Measurements from ENCODE around the gene SCFD2.
"Not testable (repeated sequence)": the region's sequence is repeated elsewhere in the genome, so short reads cannot be mapped to it uniquely, and the experiment has no call there.

The SCFD2 gene

DNA sequence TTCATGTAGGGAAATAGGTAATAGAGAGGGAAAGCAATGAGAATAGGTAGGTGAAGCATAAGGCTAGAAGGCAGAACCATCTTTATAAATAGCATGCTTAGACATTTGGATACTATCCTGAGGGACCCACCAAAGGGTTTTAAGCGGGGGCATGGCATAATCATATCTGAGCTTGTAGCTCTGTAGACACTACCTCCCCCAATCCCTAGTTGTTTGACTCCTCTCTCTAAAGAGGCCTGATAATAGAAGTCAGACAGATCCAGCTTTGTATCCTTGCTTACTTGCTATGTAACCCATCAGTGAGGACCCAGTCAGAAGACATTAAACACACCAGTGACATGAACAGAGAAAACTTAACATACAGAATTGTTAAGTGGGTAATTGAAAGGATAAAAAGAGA, 58.7 kb downstream of the SCFD2 start:
- CTCF ChIA-PET, result interaction anchor here (0.7 to 1.3 kb wide), 3 partner anchors 19 to 927 kb away, joined by 3 read pairs; no protein-coding TSS in a partner anchor
- POLR2A ChIA-PET, result no interaction called here

DNA sequence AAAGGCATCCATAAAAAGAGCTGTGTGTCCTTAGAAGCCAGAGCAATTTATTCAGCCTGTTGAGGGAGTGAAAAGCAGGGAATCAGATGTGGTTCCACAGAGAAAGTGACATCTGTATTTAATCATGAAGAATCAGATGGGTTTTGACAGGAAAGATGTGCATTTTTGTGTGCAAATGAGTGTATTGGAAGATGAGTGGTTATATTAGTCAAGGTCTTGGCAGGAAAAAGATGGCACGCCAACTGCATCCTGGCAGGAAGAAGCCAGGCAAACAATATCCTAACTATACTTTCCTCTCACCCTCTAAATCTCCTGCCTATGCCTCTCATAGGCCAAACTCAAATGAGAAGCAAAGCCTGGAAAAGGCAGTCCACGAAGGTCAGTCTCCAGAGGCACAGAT, 59.1 kb downstream of the SCFD2 start:
- POLR2A ChIA-PET, result no interaction called here
- Histone ChIP-seq H3K9me3 (ENCODE audit: control extremely low read depth in 1 of 5, control insufficient read depth in 4 of 5, insufficient read depth in 2 of 5, low read depth in 1 of 5, low read length in 4 of 5) (peaks cover 0 to 2% (median 0%) of the 10 kb centered on the region in 5 experiments), H3K27me3 (replicated peaks in 2 of 5; ENCODE audit: control insufficient read depth in 4 of 5, insufficient read depth in 5 of 5, low read length in 4 of 5) (no peaks in the 10 kb centered on the region), H3K27ac (ENCODE audit: insufficient read depth in 1 of 2, low read depth in 1 of 2, low read length in 2 of 2, poor library complexity in 1 of 2, severe bottlenecking in 2 of 2) (no peak overlapping the region), H3K36me3 (ENCODE audit: control insufficient read depth in 4 of 4, insufficient read depth in 4 of 4, low read length in 3 of 4) (peaks cover 2 to 6% (median 3%) of the 10 kb centered on the region in 4 experiments), H3K4me3 (ENCODE audit: control insufficient read depth in 1 of 7, extremely low read depth in 1 of 7, insufficient read depth in 4 of 7, low read depth in 2 of 7, low read length in 6 of 7) (no peak overlapping the region), H3K4me1 (ENCODE audit: control extremely low read depth in 1 of 4, control insufficient read depth in 4 of 4, insufficient read depth in 4 of 4, low read length in 3 of 4) (peaks cover 0 to 16% (median 9%) of the 10 kb centered on the region in 4 experiments)
- DNase-seq, result no peak
- WGBS (ENCODE audit: insufficient coverage), result 83% methylated on average over 1 of the region's 2 CpGs
- CTCF ChIA-PET, result interaction anchor here (1.3 kb wide), 1 partner anchor 19 kb away, joined by 3 read pairs; no protein-coding TSS in a partner anchor

More for the DNA sequence above, 58.7 kb downstream of the SCFD2 start:
- Histone ChIP-seq H3K27ac (ENCODE audit: insufficient read depth in 1 of 2, low read depth in 1 of 2, low read length in 2 of 2, poor library complexity in 1 of 2, severe bottlenecking in 2 of 2) (no peak overlapping the region), H3K4me3 (ENCODE audit: control insufficient read depth in 1 of 7, extremely low read depth in 1 of 7, insufficient read depth in 4 of 7, low read depth in 2 of 7, low read length in 6 of 7) (no peak overlapping the region), H3K4me1 (ENCODE audit: control extremely low read depth in 1 of 4, control insufficient read depth in 4 of 4, insufficient read depth in 4 of 4, low read length in 3 of 4) (peaks cover 0 to 16% (median 9%) of the 10 kb centered on the region in 4 experiments), H3K27me3 (replicated peaks in 2 of 5; ENCODE audit: control insufficient read depth in 4 of 5, insufficient read depth in 5 of 5, low read length in 4 of 5) (no peaks in the 10 kb centered on the region), H3K9me3 (ENCODE audit: control extremely low read depth in 1 of 5, control insufficient read depth in 4 of 5, insufficient read depth in 2 of 5, low read depth in 1 of 5, low read length in 4 of 5) (peaks cover 0 to 2% (median 0%) of the 10 kb centered on the region in 5 experiments), H3K36me3 (ENCODE audit: control insufficient read depth in 4 of 4, insufficient read depth in 4 of 4, low read length in 3 of 4) (peaks cover 2 to 8% (median 5%) of the 10 kb centered on the region in 4 experiments)
- no peak for DNase-seq
- 100% methylated on average over 1 of the region's 1 CpG for WGBS (ENCODE audit: insufficient coverage)

DNA sequence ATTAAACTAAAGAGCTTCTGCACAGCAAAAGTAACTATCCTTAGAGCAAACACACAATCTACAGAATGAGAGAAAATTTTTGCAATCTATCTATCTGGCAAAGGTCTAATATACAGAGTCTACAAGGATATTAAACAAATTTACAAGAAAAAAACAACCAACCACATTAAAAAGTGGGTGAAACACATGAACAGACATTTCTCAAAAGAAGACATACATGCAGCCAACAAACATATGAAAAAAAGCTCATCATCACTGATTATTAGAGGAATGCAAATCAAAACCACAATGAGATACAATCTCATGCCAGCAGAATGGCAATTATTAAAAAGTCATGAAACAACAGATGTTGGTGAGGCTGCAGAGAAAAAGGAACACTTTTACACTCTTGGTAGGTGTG, 73.7 kb downstream of the SCFD2 start:
- H3K4me1 ChIP-seq (ENCODE audit: control extremely low read depth in 1 of 4, control insufficient read depth in 4 of 4, insufficient read depth in 4 of 4, low read length in 3 of 4); POLR2A ChIA-PET; H3K27ac ChIP-seq (ENCODE audit: insufficient read depth in 1 of 2, low read depth in 1 of 2, low read length in 2 of 2, poor library complexity in 1 of 2, severe bottlenecking in 2 of 2); H3K36me3 ChIP-seq (ENCODE audit: control insufficient read depth in 4 of 4, insufficient read depth in 4 of 4, low read length in 3 of 4); DNase-seq; CTCF ChIA-PET; H3K4me3 ChIP-seq (ENCODE audit: control insufficient read depth in 1 of 7, extremely low read depth in 1 of 7, insufficient read depth in 4 of 7, low read depth in 2 of 7, low read length in 6 of 7); H3K27me3 ChIP-seq (replicated peaks in 2 of 5; ENCODE audit: control insufficient read depth in 4 of 5, insufficient read depth in 5 of 5, low read length in 4 of 5): not testable (repeated sequence)
- peaks cover 4 to 52% (median 8%) of the 10 kb centered on the region in 5 experiments for H3K9me3 ChIP-seq (ENCODE audit: control extremely low read depth in 1 of 5, control insufficient read depth in 4 of 5, insufficient read depth in 2 of 5, low read depth in 1 of 5, low read length in 4 of 5)

DNA sequence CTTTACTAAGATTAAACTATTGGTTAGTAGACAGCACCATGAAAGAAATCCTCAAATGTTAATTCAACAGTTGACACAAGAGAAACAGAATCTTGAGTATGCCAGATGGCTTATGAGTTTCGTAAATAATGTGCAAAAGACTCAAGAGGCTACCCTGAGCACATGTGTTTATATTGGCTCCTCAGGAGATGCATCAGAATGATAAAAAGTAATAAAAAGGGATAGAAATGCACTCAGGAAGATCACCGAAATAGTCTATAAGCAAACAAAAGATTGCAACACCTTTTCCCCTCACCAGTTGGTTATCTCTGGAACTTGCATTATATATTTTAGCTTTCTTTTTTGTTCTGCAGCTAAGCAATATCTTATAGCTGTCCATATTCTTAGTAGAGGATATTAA, 84.4 kb downstream of the SCFD2 start:
- no peaks in the 10 kb centered on the region for H3K4me1 ChIP-seq (ENCODE audit: control extremely low read depth in 1 of 4, control insufficient read depth in 4 of 4, insufficient read depth in 4 of 4, low read length in 3 of 4)
- H3K36me3 ChIP-seq (ENCODE audit: control insufficient read depth in 4 of 4, insufficient read depth in 4 of 4, low read length in 3 of 4), result peaks cover 0 to 3% (median 2%) of the 10 kb centered on the region in 4 experiments
- no peak overlapping the region for H3K4me3 ChIP-seq (ENCODE audit: control insufficient read depth in 1 of 7, extremely low read depth in 1 of 7, insufficient read depth in 4 of 7, low read depth in 2 of 7, low read length in 6 of 7)
- DNase-seq, result no peak
- no peak overlapping the region for H3K27ac ChIP-seq (ENCODE audit: insufficient read depth in 1 of 2, low read depth in 1 of 2, low read length in 2 of 2, poor library complexity in 1 of 2, severe bottlenecking in 2 of 2)
- WGBS (ENCODE audit: insufficient coverage), result 92% methylated on average over 1 of the region's 2 CpGs
- H3K27me3 ChIP-seq (replicated peaks in 2 of 5; ENCODE audit: control insufficient read depth in 4 of 5, insufficient read depth in 5 of 5, low read length in 4 of 5), result no peaks in the 10 kb centered on the region
- peaks cover 0 to 3% (median 0%) of the 10 kb centered on the region in 5 experiments for H3K9me3 ChIP-seq (ENCODE audit: control extremely low read depth in 1 of 5, control insufficient read depth in 4 of 5, insufficient read depth in 2 of 5, low read depth in 1 of 5, low read length in 4 of 5)
- ChIA-PET POLR2A (no interaction called here), CTCF (no interaction called here)

DNA sequence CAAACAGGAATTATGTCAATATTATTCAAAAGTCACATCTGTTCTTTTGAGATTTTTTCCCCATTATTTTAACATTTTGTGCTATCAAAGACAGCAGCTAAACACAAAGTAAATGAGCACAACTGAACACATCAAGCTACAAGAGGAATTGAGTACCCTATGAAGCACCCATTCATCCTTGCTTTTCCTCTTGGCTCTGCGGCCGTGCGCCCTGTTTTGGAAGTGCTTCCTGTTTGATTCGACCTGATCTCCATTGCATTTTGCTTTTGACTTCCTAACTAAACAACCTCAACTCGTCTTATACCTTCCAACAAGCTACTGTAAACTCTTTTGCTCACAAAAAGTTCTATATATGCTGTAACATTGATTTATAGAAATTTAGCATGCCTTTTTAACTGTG, 85.0 kb downstream of the SCFD2 start:
- peaks cover 0 to 3% (median 0%) of the 10 kb centered on the region in 5 experiments for H3K9me3 ChIP-seq (ENCODE audit: control extremely low read depth in 1 of 5, control insufficient read depth in 4 of 5, insufficient read depth in 2 of 5, low read depth in 1 of 5, low read length in 4 of 5)
- 93% methylated on average over 3 of the region's 5 CpGs for WGBS (ENCODE audit: insufficient coverage)
- H3K27me3 ChIP-seq (replicated peaks in 2 of 5; ENCODE audit: control insufficient read depth in 4 of 5, insufficient read depth in 5 of 5, low read length in 4 of 5), result no peaks in the 10 kb centered on the region
- no peak overlapping the region for H3K4me3 ChIP-seq (ENCODE audit: control insufficient read depth in 1 of 7, extremely low read depth in 1 of 7, insufficient read depth in 4 of 7, low read depth in 2 of 7, low read length in 6 of 7)
- H3K4me1 ChIP-seq (ENCODE audit: control extremely low read depth in 1 of 4, control insufficient read depth in 4 of 4, insufficient read depth in 4 of 4, low read length in 3 of 4), result no peaks in the 10 kb centered on the region
- H3K27ac ChIP-seq (ENCODE audit: insufficient read depth in 1 of 2, low read depth in 1 of 2, low read length in 2 of 2, poor library complexity in 1 of 2, severe bottlenecking in 2 of 2), result no peak overlapping the region
- no peak for DNase-seq
- peaks cover 0 to 3% (median 2%) of the 10 kb centered on the region in 4 experiments for H3K36me3 ChIP-seq (ENCODE audit: control insufficient read depth in 4 of 4, insufficient read depth in 4 of 4, low read length in 3 of 4)
- ChIA-PET CTCF (no interaction called here), POLR2A (no interaction called here)

DNA sequence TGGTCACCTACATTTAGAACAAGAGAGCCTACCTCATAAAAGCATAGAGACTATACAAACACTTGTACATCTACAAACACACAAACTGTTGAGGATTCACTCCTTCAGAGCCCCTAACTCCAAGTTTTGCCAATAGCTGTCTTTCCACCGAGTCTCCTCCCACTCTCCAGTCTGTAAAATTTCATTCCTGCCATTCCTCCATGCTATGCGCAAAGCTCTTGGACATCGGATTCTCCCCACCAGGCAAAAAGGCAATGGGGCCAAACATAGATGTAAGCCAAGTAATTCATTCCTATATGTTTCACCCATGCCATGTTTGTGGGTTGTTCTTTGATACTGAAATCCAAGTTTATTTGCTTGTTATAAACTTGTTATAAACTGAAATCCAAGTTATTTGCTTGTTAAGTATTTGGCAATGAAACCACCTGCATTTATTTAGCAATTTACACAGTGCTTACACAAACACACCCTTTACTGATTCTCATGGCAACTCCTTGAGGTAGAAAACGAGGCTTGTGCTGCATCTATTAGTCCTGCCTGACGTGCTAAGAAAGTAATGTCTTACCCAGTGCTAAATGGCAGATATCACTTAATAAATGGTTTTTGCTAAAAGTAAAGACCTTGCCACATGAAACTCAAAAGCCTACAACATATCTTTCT, 91.1 kb downstream of the SCFD2 start:
- ChIA-PET CTCF (no interaction called here), POLR2A (no interaction called here)
- Histone ChIP-seq H3K4me1 (ENCODE audit: control extremely low read depth in 1 of 4, control insufficient read depth in 4 of 4, insufficient read depth in 4 of 4, low read length in 3 of 4) (no peaks in the 10 kb centered on the region), H3K9me3 (ENCODE audit: control extremely low read depth in 1 of 5, control insufficient read depth in 4 of 5, insufficient read depth in 2 of 5, low read depth in 1 of 5, low read length in 4 of 5) (peaks cover 0 to 2% (median 0%) of the 10 kb centered on the region in 5 experiments), H3K27ac (ENCODE audit: insufficient read depth in 1 of 2, low read depth in 1 of 2, low read length in 2 of 2, poor library complexity in 1 of 2, severe bottlenecking in 2 of 2) (no peak overlapping the region), H3K27me3 (replicated peaks in 2 of 5; ENCODE audit: control insufficient read depth in 4 of 5, insufficient read depth in 5 of 5, low read length in 4 of 5) (no peaks in the 10 kb centered on the region), H3K36me3 (ENCODE audit: control insufficient read depth in 4 of 4, insufficient read depth in 4 of 4, low read length in 3 of 4) (peaks cover 0 to 4% (median 3%) of the 10 kb centered on the region in 4 experiments), H3K4me3 (ENCODE audit: control insufficient read depth in 1 of 7, extremely low read depth in 1 of 7, insufficient read depth in 4 of 7, low read depth in 2 of 7, low read length in 6 of 7) (no peak overlapping the region)
- no peak for DNase-seq
- 86% methylated on average over 2 of the region's 5 CpGs for WGBS (ENCODE audit: insufficient coverage)

DNA sequence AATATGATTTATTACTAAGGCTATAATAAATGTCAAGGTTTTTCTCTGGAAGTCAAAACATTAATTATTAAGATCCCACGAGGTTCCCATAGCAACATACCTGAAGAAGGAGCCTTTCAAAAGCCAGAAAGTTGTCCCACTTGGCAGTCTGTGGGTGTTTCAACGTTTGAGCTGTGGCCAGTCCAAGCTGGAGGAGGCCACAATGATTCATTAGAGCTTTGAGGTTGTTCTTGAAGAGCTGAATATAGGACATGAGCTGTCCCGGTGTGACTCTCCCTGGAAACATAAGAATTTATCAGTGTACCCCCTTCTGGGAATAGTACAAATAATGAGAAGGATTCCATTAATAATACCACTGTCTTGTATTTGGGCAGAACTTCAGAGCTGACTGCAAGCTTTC, 92.1 kb downstream of the SCFD2 start:
- H3K9me3 ChIP-seq (ENCODE audit: control extremely low read depth in 1 of 5, control insufficient read depth in 4 of 5, insufficient read depth in 2 of 5, low read depth in 1 of 5, low read length in 4 of 5), result no peaks in the 10 kb centered on the region
- DNase-seq, result no peak
- peaks cover 0 to 4% (median 3%) of the 10 kb centered on the region in 4 experiments for H3K36me3 ChIP-seq (ENCODE audit: control insufficient read depth in 4 of 4, insufficient read depth in 4 of 4, low read length in 3 of 4)
- ChIA-PET CTCF (no interaction called here), POLR2A (no interaction called here)
- H3K27me3 ChIP-seq (replicated peaks in 2 of 5; ENCODE audit: control insufficient read depth in 4 of 5, insufficient read depth in 5 of 5, low read length in 4 of 5), result no peaks in the 10 kb centered on the region
- WGBS (ENCODE audit: insufficient coverage), result 50% methylated on average over 1 of the region's 3 CpGs
- H3K4me1 ChIP-seq (ENCODE audit: control extremely low read depth in 1 of 4, control insufficient read depth in 4 of 4, insufficient read depth in 4 of 4, low read length in 3 of 4), result no peaks in the 10 kb centered on the region
- H3K4me3 ChIP-seq (ENCODE audit: control insufficient read depth in 1 of 7, extremely low read depth in 1 of 7, insufficient read depth in 4 of 7, low read depth in 2 of 7, low read length in 6 of 7), result no peak overlapping the region
- H3K27ac ChIP-seq (ENCODE audit: insufficient read depth in 1 of 2, low read depth in 1 of 2, low read length in 2 of 2, poor library complexity in 1 of 2, severe bottlenecking in 2 of 2), result no peak overlapping the region

Data from common myeloid progenitor, CD34-positive (primary cell).